Thyroid gland (tissue), 4 donors: ENCODE data around the gene ELMO2.

Experiments used
- POLR2A ChIP-seq, 2 donors: fragments of 450-650 bp; IDR thresholded peaks; one replicate each; pipeline ENCODE4 v1.6.1; 2017; ENCODE audit warnings: antibody characterized with exemption in 2 of 2, mild to moderate bottlenecking in 2 of 2, moderate library complexity in 1 of 2
- TF ChIP-seq, protein P1 (sequence below), 6 experiments: fragments of 200-600 bp in 3 of 6; fragments of 450-650 bp in 3 of 6; sonication (generic) in 3 of 6; IDR thresholded peaks; one replicate each; pipeline ENCODE4 v1.5.1; 2016 to 2019; ENCODE audit warnings: antibody characterized with exemption in 6 of 6, mild to moderate bottlenecking in 2 of 6, inconsistent platforms in 1 of 6, moderate library complexity in 1 of 6

GRCh38 chr20:46399401-46399800 is 7.0 kb downstream of the ELMO2 start:
- TF ChIP-seq, protein P1, sequence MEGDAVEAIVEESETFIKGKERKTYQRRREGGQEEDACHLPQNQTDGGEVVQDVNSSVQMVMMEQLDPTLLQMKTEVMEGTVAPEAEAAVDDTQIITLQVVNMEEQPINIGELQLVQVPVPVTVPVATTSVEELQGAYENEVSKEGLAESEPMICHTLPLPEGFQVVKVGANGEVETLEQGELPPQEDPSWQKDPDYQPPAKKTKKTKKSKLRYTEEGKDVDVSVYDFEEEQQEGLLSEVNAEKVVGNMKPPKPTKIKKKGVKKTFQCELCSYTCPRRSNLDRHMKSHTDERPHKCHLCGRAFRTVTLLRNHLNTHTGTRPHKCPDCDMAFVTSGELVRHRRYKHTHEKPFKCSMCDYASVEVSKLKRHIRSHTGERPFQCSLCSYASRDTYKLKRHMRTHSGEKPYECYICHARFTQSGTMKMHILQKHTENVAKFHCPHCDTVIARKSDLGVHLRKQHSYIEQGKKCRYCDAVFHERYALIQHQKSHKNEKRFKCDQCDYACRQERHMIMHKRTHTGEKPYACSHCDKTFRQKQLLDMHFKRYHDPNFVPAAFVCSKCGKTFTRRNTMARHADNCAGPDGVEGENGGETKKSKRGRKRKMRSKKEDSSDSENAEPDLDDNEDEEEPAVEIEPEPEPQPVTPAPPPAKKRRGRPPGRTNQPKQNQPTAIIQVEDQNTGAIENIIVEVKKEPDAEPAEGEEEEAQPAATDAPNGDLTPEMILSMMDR (IDR thresholded peaks at IDR 0.05) = no peak
- no peak for TF ChIP-seq POLR2A (IDR thresholded peaks at IDR 0.05)
